Measurements from ENCODE around the gene TTC7B.

The TTC7B gene

DNA sequence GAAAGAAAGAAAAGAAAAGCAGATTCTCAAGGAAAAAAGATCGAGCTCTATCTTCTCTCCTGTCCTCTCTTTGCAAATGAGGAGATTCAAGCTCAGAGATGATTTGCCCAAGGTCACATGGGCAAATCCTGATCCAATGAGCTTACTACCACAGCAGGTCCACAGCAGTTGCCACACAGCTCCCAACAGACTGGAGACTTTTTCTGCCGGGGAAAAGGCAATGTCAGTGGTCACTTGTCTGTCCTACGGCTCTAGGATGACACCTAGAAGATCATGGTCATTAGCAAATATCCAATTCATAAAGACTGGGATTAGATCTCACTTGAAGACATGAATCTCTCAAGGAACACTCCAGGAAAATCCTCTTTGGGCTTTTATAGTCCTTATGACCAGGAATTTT is 58.8 kb downstream of the TTC7B start:
- Histone ChIP-seq H3K9ac (ENCODE audit: low read length) (no peak overlapping the region), H2BK5ac (ENCODE audit: low read length) (no peak overlapping the region)

DNA sequence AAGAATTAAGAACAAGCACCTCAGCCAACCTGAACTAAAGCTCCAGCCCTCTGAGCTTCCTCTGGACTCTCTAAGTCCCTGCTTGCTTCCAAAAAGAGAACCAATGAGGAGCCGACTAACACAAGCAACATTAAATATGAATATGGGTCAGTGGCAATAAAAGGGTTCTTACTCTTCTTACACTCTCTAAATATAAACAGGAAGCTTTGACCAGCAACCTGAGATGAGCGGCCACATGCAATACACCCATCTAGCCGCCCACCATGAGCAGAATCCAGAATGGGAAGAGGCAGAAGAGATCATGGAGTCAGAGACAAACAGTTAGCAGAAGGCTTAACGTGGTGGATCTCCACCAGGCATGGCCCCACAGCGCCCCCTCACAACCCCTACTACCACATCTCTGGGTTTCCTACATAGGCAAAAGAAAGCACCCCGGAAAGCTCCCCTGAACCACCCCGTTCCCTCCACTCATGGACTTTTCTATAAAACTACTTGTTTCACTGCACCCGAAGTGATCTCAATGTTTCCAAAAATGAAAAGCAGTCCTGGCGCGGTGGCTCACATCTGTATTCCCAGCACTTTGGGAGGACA is 59.4 kb downstream of the TTC7B start:
- H3K4me3 ChIP-seq (ENCODE audit: low read length), result no peak overlapping the region
- no peak overlapping the region for H4K8ac ChIP-seq (ENCODE audit: low read depth, low read length)
- no peak overlapping the region for H2AK5ac ChIP-seq (ENCODE audit: low read length)
- no peak overlapping the region for H3K4ac ChIP-seq (ENCODE audit: low read depth, low read length)
- no peak overlapping the region for H3K23ac ChIP-seq (ENCODE audit: low read length)
- no peak overlapping the region for H3K9ac ChIP-seq (ENCODE audit: low read length)
- no peak overlapping the region for H2BK15ac ChIP-seq (replicated peaks; ENCODE audit: low read depth)
- no peak overlapping the region for H4K5ac ChIP-seq (ENCODE audit: low read length)
- no peak overlapping the region for H2BK5ac ChIP-seq (ENCODE audit: low read length)
- no peaks in the 10 kb centered on the region for H3K79me2 ChIP-seq (ENCODE audit: control insufficient read depth, insufficient read depth, low read length)
- no peak overlapping the region for H3K4me2 ChIP-seq (ENCODE audit: low read length)
- no peak overlapping the region for H3K56ac ChIP-seq (ENCODE audit: low read length)
- H3K36me3 ChIP-seq (ENCODE audit: control insufficient read depth, insufficient read depth, low read length), result no peaks in the 10 kb centered on the region
- H2BK120ac ChIP-seq (ENCODE audit: low read depth, low read length), result no peak overlapping the region
- no peaks in the 10 kb centered on the region for H3K27me3 ChIP-seq (ENCODE audit: insufficient read depth, low read length, poor library complexity)
- H3K79me1 ChIP-seq (ENCODE audit: low read length), result no peaks in the 10 kb centered on the region
- H3K18ac ChIP-seq (ENCODE audit: low read length), result no peak overlapping the region
- no peak overlapping the region for H3K27ac ChIP-seq (ENCODE audit: low read depth, low read length)
- no CpG with 5 or more reads among the region's 10 CpGs for WGBS (ENCODE audit: extremely low coverage, insufficient coverage, low lambda C conversion rate)
- peak; percentile 19 for DNase-seq
- H3K4me1 ChIP-seq (ENCODE audit: control insufficient read depth, low read depth, low read length), result no peaks in the 10 kb centered on the region

More for the DNA sequence above, 58.8 kb downstream of the TTC7B start:
- Histone ChIP-seq H3K27ac (ENCODE audit: low read depth, low read length) (no peak overlapping the region), H3K4me1 (ENCODE audit: control insufficient read depth, low read depth, low read length) (no peaks in the 10 kb centered on the region), H3K36me3 (ENCODE audit: control insufficient read depth, insufficient read depth, low read length) (no peaks in the 10 kb centered on the region), H2BK120ac (ENCODE audit: low read depth, low read length) (no peak overlapping the region), H3K56ac (ENCODE audit: low read length) (no peak overlapping the region), H3K18ac (ENCODE audit: low read length) (no peak overlapping the region), H3K4me2 (ENCODE audit: low read length) (no peak overlapping the region), H3K27me3 (ENCODE audit: insufficient read depth, low read length, poor library complexity) (no peaks in the 10 kb centered on the region), H3K4ac (ENCODE audit: low read depth, low read length) (no peak overlapping the region), H2BK15ac (replicated peaks; ENCODE audit: low read depth) (no peak overlapping the region), H3K23ac (ENCODE audit: low read length) (no peak overlapping the region), H2AK5ac (ENCODE audit: low read length) (no peak overlapping the region), H4K5ac (ENCODE audit: low read length) (no peak overlapping the region), H3K79me1 (ENCODE audit: low read length) (no peaks in the 10 kb centered on the region), H3K79me2 (ENCODE audit: control insufficient read depth, insufficient read depth, low read length) (no peaks in the 10 kb centered on the region), H3K4me3 (ENCODE audit: low read length) (no peak overlapping the region), H4K8ac (ENCODE audit: low read depth, low read length) (no peak overlapping the region)
- WGBS (ENCODE audit: extremely low coverage, insufficient coverage, low lambda C conversion rate), result no CpG with 5 or more reads among the region's 3 CpGs
- DNase-seq, result no peak

DNA sequence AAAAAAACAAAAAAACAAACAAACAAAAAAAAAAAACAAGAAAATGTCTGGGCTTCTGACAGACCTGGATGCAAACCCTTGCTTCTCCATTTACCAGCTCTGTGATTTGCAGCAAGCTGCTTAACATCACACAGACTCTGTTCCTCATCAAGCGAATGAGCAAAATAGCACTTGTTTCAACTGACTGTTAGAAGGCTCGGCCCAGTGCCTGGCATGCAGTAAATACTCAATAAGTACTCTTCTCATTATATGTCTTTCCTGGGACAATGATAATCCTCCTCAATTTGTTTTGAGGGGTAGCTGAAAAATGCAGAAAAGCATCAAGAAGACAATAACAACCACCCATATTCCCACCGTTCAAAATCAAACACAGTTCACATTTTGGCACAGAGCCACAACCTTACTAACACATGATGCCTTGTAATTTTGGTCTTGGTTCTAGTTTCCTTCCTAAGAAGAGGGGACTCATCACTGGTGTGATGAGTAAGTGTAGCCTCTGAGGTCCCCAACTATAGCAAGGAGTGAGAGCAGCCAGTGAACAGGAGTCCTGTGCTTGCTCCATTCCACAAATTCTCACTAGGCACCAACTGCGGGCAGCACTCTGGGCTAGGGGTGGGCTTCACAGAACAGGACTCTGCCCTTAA is 60.4 kb downstream of the TTC7B start:
- H3K27me3 ChIP-seq (ENCODE audit: insufficient read depth, low read length, poor library complexity), result no peaks in the 10 kb centered on the region
- H2BK5ac ChIP-seq (ENCODE audit: low read length), result no peak overlapping the region
- H3K18ac ChIP-seq (ENCODE audit: low read length), result no peak overlapping the region
- no peaks in the 10 kb centered on the region for H3K79me1 ChIP-seq (ENCODE audit: low read length)
- no peak for DNase-seq
- H2BK15ac ChIP-seq (replicated peaks; ENCODE audit: low read depth), result no peak overlapping the region
- no peak overlapping the region for H2BK120ac ChIP-seq (ENCODE audit: low read depth, low read length)
- H3K23ac ChIP-seq (ENCODE audit: low read length), result no peak overlapping the region
- H3K27ac ChIP-seq (ENCODE audit: low read depth, low read length), result no peak overlapping the region
- no peak overlapping the region for H4K8ac ChIP-seq (ENCODE audit: low read depth, low read length)
- H3K36me3 ChIP-seq (ENCODE audit: control insufficient read depth, insufficient read depth, low read length), result no peaks in the 10 kb centered on the region
- no peak overlapping the region for H4K5ac ChIP-seq (ENCODE audit: low read length)
- no peaks in the 10 kb centered on the region for H3K4me1 ChIP-seq (ENCODE audit: control insufficient read depth, low read depth, low read length)
- H2AK5ac ChIP-seq (ENCODE audit: low read length), result no peak overlapping the region
- no peaks in the 10 kb centered on the region for H3K79me2 ChIP-seq (ENCODE audit: control insufficient read depth, insufficient read depth, low read length)
- no CpG with 5 or more reads among the region's 4 CpGs for WGBS (ENCODE audit: extremely low coverage, insufficient coverage, low lambda C conversion rate)
- H3K4me2 ChIP-seq (ENCODE audit: low read length), result no peak overlapping the region
- H3K4me3 ChIP-seq (ENCODE audit: low read length), result no peak overlapping the region
- no peak overlapping the region for H3K9ac ChIP-seq (ENCODE audit: low read length)
- no peak overlapping the region for H3K4ac ChIP-seq (ENCODE audit: low read depth, low read length)
- H3K56ac ChIP-seq (ENCODE audit: low read length), result no peak overlapping the region

DNA sequence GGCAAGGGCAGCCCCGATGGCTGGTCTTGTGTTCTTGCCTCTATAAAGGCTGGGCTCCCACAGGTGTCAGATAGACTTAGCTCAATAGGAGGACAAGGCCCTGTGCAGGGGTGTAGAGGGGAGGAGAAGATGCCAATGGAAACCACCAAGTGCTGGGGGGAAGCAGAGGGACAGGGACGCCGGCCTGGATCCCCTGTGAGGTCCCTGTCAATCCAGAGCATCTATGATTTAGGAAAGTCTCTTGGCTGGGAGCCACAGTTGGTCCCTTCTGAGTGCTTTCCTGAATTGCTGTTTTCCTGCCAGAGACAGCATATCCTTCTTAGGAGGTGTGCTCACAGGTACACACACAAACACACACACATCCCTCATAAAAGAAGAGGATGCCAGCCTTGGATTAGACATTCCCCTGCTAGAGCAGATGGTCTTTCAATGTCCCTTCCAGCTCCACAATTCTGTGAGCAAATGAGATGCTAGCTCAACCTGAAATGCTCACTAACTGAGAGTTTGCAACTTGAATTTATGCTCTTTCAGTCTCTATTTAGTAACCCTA is 62.7 kb downstream of the TTC7B start:
- H4K8ac ChIP-seq (ENCODE audit: low read depth, low read length), result no peak overlapping the region
- no peaks in the 10 kb centered on the region for H3K36me3 ChIP-seq (ENCODE audit: control insufficient read depth, insufficient read depth, low read length)
- no peak overlapping the region for H3K27ac ChIP-seq (ENCODE audit: low read depth, low read length)
- no peak overlapping the region for H3K56ac ChIP-seq (ENCODE audit: low read length)
- no peak overlapping the region for H3K18ac ChIP-seq (ENCODE audit: low read length)
- no peak overlapping the region for H4K5ac ChIP-seq (ENCODE audit: low read length)
- no peaks in the 10 kb centered on the region for H3K27me3 ChIP-seq (ENCODE audit: insufficient read depth, low read length, poor library complexity)
- no peak overlapping the region for H2BK5ac ChIP-seq (ENCODE audit: low read length)
- no peak overlapping the region for H3K9ac ChIP-seq (ENCODE audit: low read length)
- no peaks in the 10 kb centered on the region for H3K79me2 ChIP-seq (ENCODE audit: control insufficient read depth, insufficient read depth, low read length)
- no CpG with 5 or more reads among the region's 3 CpGs for WGBS (ENCODE audit: extremely low coverage, insufficient coverage, low lambda C conversion rate)
- no peak overlapping the region for H3K4ac ChIP-seq (ENCODE audit: low read depth, low read length)
- no peak for DNase-seq
- H2AK5ac ChIP-seq (ENCODE audit: low read length), result no peak overlapping the region
- no peak overlapping the region for H3K4me3 ChIP-seq (ENCODE audit: low read length)
- no peaks in the 10 kb centered on the region for H3K4me1 ChIP-seq (ENCODE audit: control insufficient read depth, low read depth, low read length)
- no peak overlapping the region for H3K4me2 ChIP-seq (ENCODE audit: low read length)
- no peak overlapping the region for H3K23ac ChIP-seq (ENCODE audit: low read length)
- no peaks in the 10 kb centered on the region for H3K79me1 ChIP-seq (ENCODE audit: low read length)
- no peak overlapping the region for H2BK120ac ChIP-seq (ENCODE audit: low read depth, low read length)
- no peak overlapping the region for H2BK15ac ChIP-seq (replicated peaks; ENCODE audit: low read depth)

DNA sequence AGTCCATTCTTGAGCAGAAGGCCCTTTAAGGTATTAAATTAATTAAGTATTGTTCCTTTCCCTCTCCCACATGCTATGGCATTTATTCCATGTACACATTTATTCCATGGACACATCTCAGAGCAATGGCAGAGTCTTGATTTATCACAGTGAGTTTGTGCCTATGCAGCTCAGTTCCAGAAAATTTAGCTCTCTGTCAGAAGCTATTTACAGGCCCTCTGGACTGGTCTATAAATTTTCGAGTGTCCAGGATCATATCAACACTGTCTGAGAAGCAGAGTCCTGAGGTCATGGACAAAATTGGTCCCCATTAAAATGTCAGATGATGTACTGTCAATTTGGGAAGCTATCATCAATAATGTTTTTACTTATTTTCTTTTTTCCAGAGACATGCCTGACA is 65.5 kb downstream of the TTC7B start:
- no peaks in the 10 kb centered on the region for H3K36me3 ChIP-seq (ENCODE audit: control insufficient read depth, insufficient read depth, low read length)
- no peak overlapping the region for H3K4me2 ChIP-seq (ENCODE audit: low read length)
- H2AK5ac ChIP-seq (ENCODE audit: low read length), result no peak overlapping the region
- no peak overlapping the region for H3K9ac ChIP-seq (ENCODE audit: low read length)
- H2BK15ac ChIP-seq (replicated peaks; ENCODE audit: low read depth), result no peak overlapping the region
- no peak overlapping the region for H3K27ac ChIP-seq (ENCODE audit: low read depth, low read length)
- no peak overlapping the region for H4K5ac ChIP-seq (ENCODE audit: low read length)
- no peak overlapping the region for H3K4ac ChIP-seq (ENCODE audit: low read depth, low read length)
- no peaks in the 10 kb centered on the region for H3K27me3 ChIP-seq (ENCODE audit: insufficient read depth, low read length, poor library complexity)
- no CpG with 5 or more reads among the region's 1 CpG for WGBS (ENCODE audit: extremely low coverage, insufficient coverage, low lambda C conversion rate)
- no peak overlapping the region for H3K4me3 ChIP-seq (ENCODE audit: low read length)
- no peak overlapping the region for H2BK120ac ChIP-seq (ENCODE audit: low read depth, low read length)
- no peak overlapping the region for H3K23ac ChIP-seq (ENCODE audit: low read length)
- no peak overlapping the region for H4K8ac ChIP-seq (ENCODE audit: low read depth, low read length)
- no peak overlapping the region for H3K18ac ChIP-seq (ENCODE audit: low read length)
- no peak overlapping the region for H3K56ac ChIP-seq (ENCODE audit: low read length)
- no peaks in the 10 kb centered on the region for H3K79me1 ChIP-seq (ENCODE audit: low read length)
- DNase-seq, result no peak
- H3K79me2 ChIP-seq (ENCODE audit: control insufficient read depth, insufficient read depth, low read length), result no peaks in the 10 kb centered on the region
- H3K4me1 ChIP-seq (ENCODE audit: control insufficient read depth, low read depth, low read length), result no peaks in the 10 kb centered on the region
- no peak overlapping the region for H2BK5ac ChIP-seq (ENCODE audit: low read length)

GRCh38 chr14:90750191-90750590 is 66.0 kb downstream of the TTC7B start:
- no peak overlapping the region for H2AK5ac ChIP-seq (ENCODE audit: low read length)
- H2BK120ac ChIP-seq (ENCODE audit: low read depth, low read length), result no peak overlapping the region
- H3K4me3 ChIP-seq (ENCODE audit: low read length), result no peak overlapping the region
- H3K36me3 ChIP-seq (ENCODE audit: control insufficient read depth, insufficient read depth, low read length), result no peaks in the 10 kb centered on the region
- no peak for DNase-seq
- H3K4me2 ChIP-seq (ENCODE audit: low read length), result no peak overlapping the region
- no peaks in the 10 kb centered on the region for H3K79me2 ChIP-seq (ENCODE audit: control insufficient read depth, insufficient read depth, low read length)
- no peak overlapping the region for H2BK5ac ChIP-seq (ENCODE audit: low read length)
- no peak overlapping the region for H3K56ac ChIP-seq (ENCODE audit: low read length)
- H2BK15ac ChIP-seq (replicated peaks; ENCODE audit: low read depth), result no peak overlapping the region
- no peak overlapping the region for H3K4ac ChIP-seq (ENCODE audit: low read depth, low read length)
- H3K27me3 ChIP-seq (ENCODE audit: insufficient read depth, low read length, poor library complexity), result no peaks in the 10 kb centered on the region
- no peaks in the 10 kb centered on the region for H3K79me1 ChIP-seq (ENCODE audit: low read length)
- no peak overlapping the region for H4K5ac ChIP-seq (ENCODE audit: low read length)
- H3K4me1 ChIP-seq (ENCODE audit: control insufficient read depth, low read depth, low read length), result no peaks in the 10 kb centered on the region
- H4K8ac ChIP-seq (ENCODE audit: low read depth, low read length), result no peak overlapping the region
- no peak overlapping the region for H3K18ac ChIP-seq (ENCODE audit: low read length)
- H3K9ac ChIP-seq (ENCODE audit: low read length), result no peak overlapping the region
- no peak overlapping the region for H3K27ac ChIP-seq (ENCODE audit: low read depth, low read length)
- H3K23ac ChIP-seq (ENCODE audit: low read length), result no peak overlapping the region
